MCF 10A (cell line): ENCODE results near the gene CD2AP. TPM values are rescaled to one million over a fixed set of nuclear protein-coding genes. Genes with fewer than 3 reads are reported as not detected.
A peak's percentile ranks its signal among the peaks of the same experiment; 100 is the strongest.

Experiments
- BruUV-seq: library from RNA; stranded (reverse); fragments of 400-500 nt; replicated peaks from 2 replicates; lab custom pipeline; 2021; lab: Mats Ljungman, UMichigan
- CTCF ChIA-PET: fragments of 300-600 bp; sonication (Branson Sonifier 250); formaldehyde crosslinking; extraction: SDS; loops from one replicate; lab custom pipeline; 2021; ENCODE audit warnings: antibody characterized with exemption, inconsistent platforms; lab: Yijun Ruan, JAX
- POLR2A ChIA-PET: fragments of 300-600, 350-650 bp; sonication (Branson Sonifier 250); formaldehyde crosslinking; extraction: SDS; loops from one replicate; lab custom pipeline; 2020; ENCODE audit warnings: antibody characterized with exemption, inconsistent platforms; lab: Yijun Ruan, JAX
- DNase-seq: peaks from one replicate; pipeline ENCODE4 v3.0.0-alpha.2; 2018; ENCODE audit not compliant: unreplicated experiment
- H3K27ac Mint-ChIP-seq: one replicate; pipeline ENCODE4 v1.8.0; 2022; ENCODE audit warnings: mild to moderate bottlenecking, low read depth, mixed read lengths; ENCODE audit not compliant: unreplicated experiment
- H3K27me3 Mint-ChIP-seq: one replicate; pipeline ENCODE4 v1.8.0; 2022; ENCODE audit warnings: mixed read lengths; ENCODE audit not compliant: insufficient read depth, unreplicated experiment
- H3K36me3 Mint-ChIP-seq: one replicate; pipeline ENCODE4 v1.8.0; 2022; ENCODE audit warnings: mild to moderate bottlenecking, moderate library complexity, mixed read lengths; ENCODE audit not compliant: insufficient read depth, unreplicated experiment
- H3K4me1 Mint-ChIP-seq: one replicate; pipeline ENCODE4 v1.8.0; 2022; ENCODE audit warnings: mixed read lengths; ENCODE audit not compliant: insufficient read depth, unreplicated experiment
- H3K4me3 Mint-ChIP-seq: one replicate; pipeline ENCODE4 v1.8.0; 2022; ENCODE audit warnings: mild to moderate bottlenecking, moderate library complexity, mixed read lengths; ENCODE audit not compliant: unreplicated experiment
- H3K9me3 Mint-ChIP-seq: one replicate; pipeline ENCODE4 v1.8.0; 2022; ENCODE audit warnings: mixed read lengths; ENCODE audit not compliant: unreplicated experiment
- CTCF ChIP-seq: fragments of 200-600 bp; IDR thresholded peaks from one replicate; pipeline ENCODE4 v1.8.0; 2022; ENCODE audit warnings: antibody characterized with exemption, mild to moderate bottlenecking; ENCODE audit not compliant: unreplicated experiment
- intact Hi-C: fragments of 100-400 bp; cut with micrococcal nuclease; formaldehyde crosslinking; loops from 2 replicates; pipeline ENCODE4 v1.14.1; 2022
- total RNA-seq: library from RNA; stranded (reverse); gene quantifications from 2 replicates; pipeline ENCODE4 v1.2.3, GENCODE V29; 2022

Gene CD2AP
- total RNA-seq, 1 experiment from 2014 or later = 40.3 TPM

GRCh38 chr6:47654255-47654654 is 176.7 kb downstream of the CD2AP start:
- intact Hi-C loops = no loop called here
- Mint-ChIP-seq H3K27me3 (no peaks in the 10 kb centered on the region), H3K9me3 (no peaks in the 10 kb centered on the region), H3K36me3 (peaks cover 8% of the 10 kb centered on the region), H3K4me3 (no peak overlapping the region), H3K27ac (no peak overlapping the region), H3K4me1 (peaks cover 11% of the 10 kb centered on the region)
- TF ChIP-seq CTCF = no peak
- ChIA-PET CTCF (interaction anchor here (1.7 kb wide), 1 partner anchor 80 kb away, joined by 8 read pairs; no protein-coding TSS in a partner anchor), POLR2A (interaction anchor here (0.9 to 1.5 kb wide), 2 partner anchors 15 to 46 kb away, joined by 4 to 5 read pairs; no protein-coding TSS in a partner anchor)
- no TSS peak for BruUV-seq
- DNase-seq = no peak

- peak; percentile 84 for DNase-seq
- CTCF ChIA-PET = interaction anchor here (0.6 to 1.8 kb wide), 10 partner anchors 9 to 124 kb away, joined by 3 to 9 read pairs (median 4); no protein-coding TSS in a partner anchor
- no TSS peak for BruUV-seq
- H3K4me1 Mint-ChIP-seq = peaks cover 11% of the 10 kb centered on the region
- intact Hi-C loops = no loop called here
- H3K27me3 Mint-ChIP-seq = no peaks in the 10 kb centered on the region
- H3K9me3 Mint-ChIP-seq = no peaks in the 10 kb centered on the region
- POLR2A ChIA-PET = interaction anchor here (0.6 to 1.7 kb wide), 5 partner anchors 10 to 198 kb away, joined by 3 to 7 read pairs (median 3); partner anchors contain the start of gene CD2AP
- H3K36me3 Mint-ChIP-seq = peaks cover 8% of the 10 kb centered on the region
- H3K4me3 Mint-ChIP-seq = no peak overlapping the region
- no peak for TF ChIP-seq CTCF
- no peak overlapping the region for H3K27ac Mint-ChIP-seq
These were observed 178.4 kb downstream of the CD2AP start for GRCh38 chr6:47655719-47656595.

- no peak for TF ChIP-seq CTCF
- H3K9me3 Mint-ChIP-seq = no peaks in the 10 kb centered on the region
- no peak overlapping the region for H3K27ac Mint-ChIP-seq
- intact Hi-C loops = no loop called here
- ChIA-PET CTCF (interaction anchor here (1.3 kb wide), 1 partner anchor 15 kb away, joined by 4 read pairs; no protein-coding TSS in a partner anchor), POLR2A (interaction anchor here (0.6 to 1.9 kb wide), 4 partner anchors 11 to 100 kb away, joined by 3 to 5 read pairs (median 4); partner anchors contain the start of gene ADGRF4)
- peaks cover 6% of the 10 kb centered on the region for H3K4me1 Mint-ChIP-seq
- no peak for DNase-seq
- BruUV-seq = no TSS peak
- no peaks in the 10 kb centered on the region for H3K36me3 Mint-ChIP-seq
- no peaks in the 10 kb centered on the region for H3K27me3 Mint-ChIP-seq
- no peak overlapping the region for H3K4me3 Mint-ChIP-seq
These were observed 184.4 kb downstream of the CD2AP start for GRCh38 chr6:47661960-47662359.
